GM19043 (cell line): ENCODE measurements around the gene MARCHF11.

Experiments used
- ATAC-seq: cut with Tn5 transposase; IDR thresholded peaks from one replicate; pipeline ENCODE4 v1.9.1; 2021; ENCODE audit warnings: low read depth; ENCODE audit not compliant: unreplicated experiment

MARCHF11 gene

GRCh38 chr5:16135003-16135402, 44.6 kb downstream of the MARCHF11 start:
- ATAC-seq = no peak

- no peak for ATAC-seq
Observed at GRCh38 chr5:16134204-16134603, 45.4 kb downstream of the MARCHF11 start.

GRCh38 chr5:16131878-16132277, 47.7 kb downstream of the MARCHF11 start:
- no peak for ATAC-seq

- no peak for ATAC-seq
Observed at GRCh38 chr5:16128944-16129343, 50.6 kb downstream of the MARCHF11 start.

- ATAC-seq = no peak
Observed at GRCh38 chr5:16127865-16128544, 51.6 kb downstream of the MARCHF11 start.

- no peak for ATAC-seq
Observed at GRCh38 chr5:16120579-16120978, 59.0 kb downstream of the MARCHF11 start.

GRCh38 chr5:16119790-16120189, 59.8 kb downstream of the MARCHF11 start:
- no peak for ATAC-seq

GRCh38 chr5:16115140-16115539, 64.5 kb downstream of the MARCHF11 start:
- ATAC-seq = no peak

GRCh38 chr5:16108418-16108817, 71.2 kb downstream of the MARCHF11 start:
- ATAC-seq = no peak

- ATAC-seq = no peak
Observed at GRCh38 chr5:16104961-16105360, 74.6 kb downstream of the MARCHF11 start.

- no peak for ATAC-seq
Observed at GRCh38 chr5:16095612-16096011, 84.0 kb downstream of the MARCHF11 start.

- no peak for ATAC-seq
Observed at GRCh38 chr5:16090270-16090669, 89.3 kb downstream of the MARCHF11 start.

- no peak for ATAC-seq
Observed at GRCh38 chr5:16082982-16083381, 96.6 kb downstream of the MARCHF11 start.

- ATAC-seq = no peak
Observed at GRCh38 chr5:16082053-16082452, 97.5 kb downstream of the MARCHF11 start.

- no peak for ATAC-seq
Observed at GRCh38 chr5:16081376-16081955, 98.1 kb downstream of the MARCHF11 start.

- no peak for ATAC-seq
Observed at GRCh38 chr5:16076657-16077056, 102.9 kb downstream of the MARCHF11 start.

- no peak for ATAC-seq
Observed at GRCh38 chr5:16074358-16074757, 105.2 kb downstream of the MARCHF11 start.

GRCh38 chr5:16072616-16073015, 107.0 kb downstream of the MARCHF11 start:
- no peak for ATAC-seq

GRCh38 chr5:16067415-16067814, 112.2 kb downstream of the MARCHF11 start:
- no peak for ATAC-seq

GRCh38 chr5:16066810-16067209, 112.8 kb downstream of the MARCHF11 start:
- ATAC-seq = no peak

GRCh38 chr5:16066320-16066719, 113.3 kb downstream of the MARCHF11 start:
- no peak for ATAC-seq

GRCh38 chr5:16065831-16066230, 113.8 kb downstream of the MARCHF11 start:
- ATAC-seq = no peak
